ENCODE results near the gene COPB2. TPM values are rescaled to one million over a fixed set of nuclear protein-coding genes. Genes with fewer than 3 reads are reported as not detected.

COPB2 gene
- total RNA-seq, 5 donors from 2014 or later (not counting 1 experiment from before 2014, with no cell fraction given), result 25.6 to 76.6 (median 68.2) TPM

- no peaks in the 10 kb centered on the region for H3K9me3 Mint-ChIP-seq
- ChIA-PET CTCF (no interaction called here), POLR2A (no interaction called here)
- no peak for DNase-seq
- no peak for ATAC-seq (replicated peaks in 1 of 4)
- Histone ChIP-seq H3K27ac (ENCODE audit: low read length) (no peak overlapping the region), H3K4me3 (ENCODE audit: control insufficient read depth in 1 of 2, extremely low read depth in 1 of 2, low read length in 1 of 2) (no peak overlapping the region), H3K27me3 (replicated peaks in 1 of 2; ENCODE audit: control insufficient read depth in 2 of 2, extremely low read depth in 1 of 2, insufficient read depth in 2 of 2, low read length in 1 of 2) (peaks cover 0 to 14% of the 10 kb centered on the region in 2 experiments), H3K9me3 (no peaks in the 10 kb centered on the region), H3K4me1 (ENCODE audit: control insufficient read depth in 1 of 2, extremely low read depth in 1 of 2, insufficient read depth in 2 of 2, low read length in 2 of 2) (peaks cover 2 to 7% of the 10 kb centered on the region in 2 experiments), H3K36me3 (ENCODE audit: control insufficient read depth in 2 of 2, extremely low read depth in 1 of 2, insufficient read depth in 1 of 2, low read length in 1 of 2) (no peaks in the 10 kb centered on the region)
- no peak overlapping the region for H3K4me3 Mint-ChIP-seq
- H3K36me3 Mint-ChIP-seq, result no peaks in the 10 kb centered on the region
- peaks cover 6 to 15% (median 10%) of the 10 kb centered on the region in 3 donors for H3K4me1 Mint-ChIP-seq
- 88% methylated on average over 1 of the region's 5 CpGs for WGBS (ENCODE audit: insufficient coverage)
- H3K27ac Mint-ChIP-seq, result no peak overlapping the region
- H3K27me3 Mint-ChIP-seq, result peaks cover 0 to 5% of the 10 kb centered on the region in 2 donors
These were observed 65.0 kb downstream of the COPB2 start for GRCh38 chr3:139324456-139324855.

DNA sequence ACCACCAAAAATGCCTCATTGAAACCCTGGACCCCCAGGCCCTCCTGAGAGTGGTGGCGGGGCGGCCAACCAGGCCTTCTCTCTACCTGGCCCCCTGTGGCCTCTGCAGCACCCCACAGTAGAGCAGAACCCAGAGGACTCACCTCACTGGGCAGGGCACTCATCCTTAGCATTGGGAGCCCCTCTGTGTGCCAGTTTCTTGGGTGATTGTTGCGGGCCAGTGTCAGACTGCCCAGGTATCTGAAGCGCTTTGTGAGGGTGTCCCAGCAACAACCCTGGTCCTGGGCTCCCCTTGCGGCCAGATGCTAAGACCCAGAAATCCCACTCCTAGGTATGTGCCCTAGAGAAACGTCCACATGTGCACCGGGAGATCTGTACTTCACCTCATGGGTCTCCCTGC, 66.3 kb downstream of the COPB2 start:
- peaks cover 0 to 9% of the 10 kb centered on the region in 2 experiments for H3K27me3 ChIP-seq (replicated peaks in 1 of 2; ENCODE audit: control insufficient read depth in 2 of 2, extremely low read depth in 1 of 2, insufficient read depth in 2 of 2, low read length in 1 of 2)
- Mint-ChIP-seq H3K9me3 (no peaks in the 10 kb centered on the region), H3K4me3 (no peak overlapping the region), H3K36me3 (no peaks in the 10 kb centered on the region), H3K27ac (no peak overlapping the region), H3K27me3 (peaks cover 0 to 13% of the 10 kb centered on the region in 2 donors), H3K4me1 (peaks cover 0 to 4% (median 0%) of the 10 kb centered on the region in 3 donors)
- ChIA-PET POLR2A (no interaction called here), CTCF (no interaction called here)
- no peak overlapping the region for H3K27ac ChIP-seq (ENCODE audit: low read length)
- DNase-seq (no peak), ATAC-seq (replicated peaks in 1 of 4) (no peak)
- H3K9me3 ChIP-seq, result no peaks in the 10 kb centered on the region
- no peaks in the 10 kb centered on the region for H3K36me3 ChIP-seq (ENCODE audit: control insufficient read depth in 2 of 2, extremely low read depth in 1 of 2, insufficient read depth in 1 of 2, low read length in 1 of 2)
- H3K4me3 ChIP-seq (ENCODE audit: control insufficient read depth in 1 of 2, extremely low read depth in 1 of 2, low read length in 1 of 2), result no peak overlapping the region
- H3K4me1 ChIP-seq (ENCODE audit: control insufficient read depth in 1 of 2, extremely low read depth in 1 of 2, insufficient read depth in 2 of 2, low read length in 2 of 2), result no peaks in the 10 kb centered on the region
- WGBS (ENCODE audit: insufficient coverage), result 100% methylated on average over 2 of the region's 7 CpGs

- ATAC-seq (replicated peaks in 1 of 4) (no peak), DNase-seq (no peak)
- Mint-ChIP-seq H3K36me3 (no peaks in the 10 kb centered on the region), H3K4me3 (no peak overlapping the region), H3K27me3 (peaks cover 0 to 17% of the 10 kb centered on the region in 2 donors), H3K4me1 (no peaks in the 10 kb centered on the region), H3K27ac (no peak overlapping the region), H3K9me3 (no peaks in the 10 kb centered on the region)
- H3K4me3 ChIP-seq (ENCODE audit: control insufficient read depth in 1 of 2, extremely low read depth in 1 of 2, low read length in 1 of 2), result no peak overlapping the region
- no peak overlapping the region for H3K27ac ChIP-seq (ENCODE audit: low read length)
- no peaks in the 10 kb centered on the region for H3K4me1 ChIP-seq (ENCODE audit: control insufficient read depth in 1 of 2, extremely low read depth in 1 of 2, insufficient read depth in 2 of 2, low read length in 2 of 2)
- 58% methylated on average over 4 of the region's 5 CpGs for WGBS (ENCODE audit: insufficient coverage)
- no peaks in the 10 kb centered on the region for H3K36me3 ChIP-seq (ENCODE audit: control insufficient read depth in 2 of 2, extremely low read depth in 1 of 2, insufficient read depth in 1 of 2, low read length in 1 of 2)
- no peaks in the 10 kb centered on the region for H3K9me3 ChIP-seq
- ChIA-PET CTCF (interaction anchor here in 1 of 2 donors (0.6 kb wide), 1 partner anchor 416 kb away, joined by 3 read pairs; no protein-coding TSS in a partner anchor), POLR2A (no interaction called here)
- peaks cover 0 to 15% of the 10 kb centered on the region in 2 experiments for H3K27me3 ChIP-seq (replicated peaks in 1 of 2; ENCODE audit: control insufficient read depth in 2 of 2, extremely low read depth in 1 of 2, insufficient read depth in 2 of 2, low read length in 1 of 2)
These were observed 67.1 kb downstream of the COPB2 start for GRCh38 chr3:139322346-139322745.

- 65% methylated on average over 5 of the region's 8 CpGs for WGBS (ENCODE audit: insufficient coverage)
- H3K27me3 Mint-ChIP-seq, result peaks cover 5 to 18% of the 10 kb centered on the region in 2 donors
- ChIA-PET POLR2A (no interaction called here), CTCF (no interaction called here)
- no peak overlapping the region for H3K4me3 ChIP-seq (ENCODE audit: control insufficient read depth in 1 of 2, extremely low read depth in 1 of 2, low read length in 1 of 2)
- H3K27me3 ChIP-seq (replicated peaks in 1 of 2; ENCODE audit: control insufficient read depth in 2 of 2, extremely low read depth in 1 of 2, insufficient read depth in 2 of 2, low read length in 1 of 2), result peaks cover 0 to 27% of the 10 kb centered on the region in 2 experiments
- H3K36me3 ChIP-seq (ENCODE audit: control insufficient read depth in 2 of 2, extremely low read depth in 1 of 2, insufficient read depth in 1 of 2, low read length in 1 of 2), result no peaks in the 10 kb centered on the region
- H3K4me1 ChIP-seq (ENCODE audit: control insufficient read depth in 1 of 2, extremely low read depth in 1 of 2, insufficient read depth in 2 of 2, low read length in 2 of 2), result no peaks in the 10 kb centered on the region
- DNase-seq (no peak), ATAC-seq (replicated peaks in 1 of 4) (no peak)
- no peaks in the 10 kb centered on the region for H3K9me3 ChIP-seq
- no peaks in the 10 kb centered on the region for H3K4me1 Mint-ChIP-seq
- H3K9me3 Mint-ChIP-seq, result no peaks in the 10 kb centered on the region
- H3K4me3 Mint-ChIP-seq, result no peak overlapping the region
- H3K27ac Mint-ChIP-seq, result no peak overlapping the region
- H3K36me3 Mint-ChIP-seq, result no peaks in the 10 kb centered on the region
- H3K27ac ChIP-seq (ENCODE audit: low read length), result no peak overlapping the region
These were observed 68.7 kb downstream of the COPB2 start for GRCh38 chr3:139320551-139321309.

DNA sequence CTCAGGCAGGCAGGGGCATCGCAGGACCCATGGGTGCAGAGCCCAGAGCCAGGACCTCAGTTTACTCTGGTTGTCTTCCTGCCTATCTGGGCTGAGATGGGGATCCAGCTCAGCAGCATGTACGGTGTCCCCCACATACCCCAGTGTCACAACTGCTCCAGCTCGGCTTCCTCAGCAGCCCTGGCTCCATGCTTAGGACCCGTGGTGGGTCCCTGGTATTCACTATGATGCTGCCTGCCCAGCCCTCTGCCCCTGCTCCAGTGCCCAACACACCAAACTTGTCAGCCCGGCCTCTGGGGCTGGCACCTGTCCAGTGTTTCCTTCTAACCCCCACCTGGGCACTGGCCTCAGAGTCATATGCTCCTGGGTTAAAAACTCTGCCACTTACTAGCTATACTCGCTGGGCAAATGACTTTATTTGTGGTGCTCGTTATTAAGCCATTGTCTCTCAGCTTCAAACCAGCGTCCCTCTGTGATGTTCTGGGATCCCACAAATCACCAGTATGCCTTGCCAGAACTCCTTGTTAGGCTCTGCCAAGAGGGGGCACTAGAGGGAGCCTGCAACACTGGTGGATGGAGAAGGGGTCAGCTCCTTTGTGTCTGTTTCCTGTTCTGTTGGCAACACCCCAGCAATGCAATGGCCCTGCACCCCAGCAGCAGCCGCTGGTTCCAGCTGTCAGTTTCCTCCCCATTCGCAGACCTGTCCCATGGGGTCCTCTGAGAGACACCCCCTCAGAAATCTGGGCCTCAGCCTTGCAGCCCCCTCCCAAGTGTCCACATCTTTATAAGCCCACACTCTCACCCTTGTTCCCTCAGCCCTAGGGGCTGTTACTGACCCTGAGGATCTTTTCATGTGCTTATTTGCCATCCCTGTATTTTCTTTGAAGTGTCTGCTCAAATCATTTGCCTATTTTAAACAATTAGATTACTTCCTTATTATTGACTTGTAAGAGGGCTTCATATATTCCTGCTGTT, 69.7 kb downstream of the COPB2 start:
- no peaks in the 10 kb centered on the region for H3K9me3 ChIP-seq
- no peak overlapping the region for H3K27ac ChIP-seq (ENCODE audit: low read length)
- H3K36me3 ChIP-seq (ENCODE audit: control insufficient read depth in 2 of 2, extremely low read depth in 1 of 2, insufficient read depth in 1 of 2, low read length in 1 of 2), result no peaks in the 10 kb centered on the region
- Mint-ChIP-seq H3K27me3 (peaks cover 5 to 28% of the 10 kb centered on the region in 2 donors), H3K27ac (no peak overlapping the region), H3K36me3 (no peaks in the 10 kb centered on the region), H3K4me1 (no peaks in the 10 kb centered on the region), H3K9me3 (no peaks in the 10 kb centered on the region), H3K4me3 (no peak overlapping the region)
- POLR2A ChIA-PET, result no interaction called here
- WGBS (ENCODE audit: insufficient coverage), result 71% methylated on average over 10 of the region's 10 CpGs
- CTCF ChIA-PET, result interaction anchor here in 1 of 2 donors (0.8 kb wide), 1 partner anchor 9 kb away, joined by 4 read pairs; no protein-coding TSS in a partner anchor
- H3K4me1 ChIP-seq (ENCODE audit: control insufficient read depth in 1 of 2, extremely low read depth in 1 of 2, insufficient read depth in 2 of 2, low read length in 2 of 2), result no peaks in the 10 kb centered on the region
- ATAC-seq (replicated peaks in 1 of 4), result peak in 1 of 4 experiments; percentile 12
- no peak for DNase-seq
- peaks cover 0 to 30% of the 10 kb centered on the region in 2 experiments for H3K27me3 ChIP-seq (replicated peaks in 1 of 2; ENCODE audit: control insufficient read depth in 2 of 2, extremely low read depth in 1 of 2, insufficient read depth in 2 of 2, low read length in 1 of 2)
- no peak overlapping the region for H3K4me3 ChIP-seq (ENCODE audit: control insufficient read depth in 1 of 2, extremely low read depth in 1 of 2, low read length in 1 of 2)

- 95% methylated on average over 4 of the region's 6 CpGs for WGBS (ENCODE audit: insufficient coverage)
- no peaks in the 10 kb centered on the region for H3K36me3 ChIP-seq (ENCODE audit: control insufficient read depth in 2 of 2, extremely low read depth in 1 of 2, insufficient read depth in 1 of 2, low read length in 1 of 2)
- H3K4me1 Mint-ChIP-seq, result no peaks in the 10 kb centered on the region
- peaks cover 7 to 31% of the 10 kb centered on the region in 2 donors for H3K27me3 Mint-ChIP-seq
- no peak overlapping the region for H3K4me3 Mint-ChIP-seq
- no peak for ATAC-seq (replicated peaks in 1 of 4)
- peaks cover 0 to 32% of the 10 kb centered on the region in 2 experiments for H3K27me3 ChIP-seq (replicated peaks in 1 of 2; ENCODE audit: control insufficient read depth in 2 of 2, extremely low read depth in 1 of 2, insufficient read depth in 2 of 2, low read length in 1 of 2)
- H3K36me3 Mint-ChIP-seq, result no peaks in the 10 kb centered on the region
- no peaks in the 10 kb centered on the region for H3K9me3 ChIP-seq
- H3K27ac Mint-ChIP-seq, result no peak overlapping the region
- POLR2A ChIA-PET, result no interaction called here
- H3K4me3 ChIP-seq (ENCODE audit: control insufficient read depth in 1 of 2, extremely low read depth in 1 of 2, low read length in 1 of 2), result no peak overlapping the region
- H3K4me1 ChIP-seq (ENCODE audit: control insufficient read depth in 1 of 2, extremely low read depth in 1 of 2, insufficient read depth in 2 of 2, low read length in 2 of 2), result no peaks in the 10 kb centered on the region
- H3K9me3 Mint-ChIP-seq, result no peaks in the 10 kb centered on the region
- H3K27ac ChIP-seq (ENCODE audit: low read length), result no peak overlapping the region
- DNase-seq, result no peak
- CTCF ChIA-PET, result no interaction called here
These were observed 70.6 kb downstream of the COPB2 start for GRCh38 chr3:139318826-139319225.

All from T-cell (primary cell).